Measurements from ENCODE around the gene C17orf113.

The C17orf113 gene

GRCh38 chr17:42071810-42072209 lies 21.4 kb upstream of the C17orf113 start:
- no peak for DNase-seq

GRCh38 chr17:42068979-42069378 lies 18.6 kb upstream of the C17orf113 start:
- no peak for DNase-seq

GRCh38 chr17:42067371-42068091 lies 17.1 kb upstream of the C17orf113 start:
- no peak for DNase-seq

GRCh38 chr17:42065201-42065600 lies 14.8 kb upstream of the C17orf113 start:
- DNase-seq, result no peak

- DNase-seq, result no peak
These were observed 12.3 kb upstream of the C17orf113 start for GRCh38 chr17:42062681-42063080.

- DNase-seq, result no peak
These were observed 11.5 kb upstream of the C17orf113 start for GRCh38 chr17:42061646-42062487.

- DNase-seq, result no peak
These were observed 9.8 kb upstream of the C17orf113 start for GRCh38 chr17:42060231-42060630.

- DNase-seq, result no peak
These were observed 9.4 kb upstream of the C17orf113 start for GRCh38 chr17:42059815-42060214.

GRCh38 chr17:42058063-42058462 lies 7.7 kb upstream of the C17orf113 start:
- no peak for DNase-seq

- no peak for DNase-seq
These were observed 6.2 kb upstream of the C17orf113 start for GRCh38 chr17:42056635-42057034.

- DNase-seq, result no peak
These were observed 5.1 kb upstream of the C17orf113 start for GRCh38 chr17:42055496-42055895.

- no peak for DNase-seq
These were observed 4.6 kb upstream of the C17orf113 start for GRCh38 chr17:42055027-42055426.

GRCh38 chr17:42053731-42054500 lies 3.5 kb upstream of the C17orf113 start:
- DNase-seq, result no peak

GRCh38 chr17:42052346-42052877 lies 2.0 kb upstream of the C17orf113 start:
- no peak for DNase-seq

GRCh38 chr17:42051645-42052044 lies 1.2 kb upstream of the C17orf113 start:
- DNase-seq, result no peak

- no peak for DNase-seq
These were observed 606 bp upstream of the C17orf113 start for GRCh38 chr17:42051013-42051400.

GRCh38 chr17:42049834-42050392 lies 488 bp downstream of the C17orf113 start:
- DNase-seq, result no peak

- no peak for DNase-seq
These were observed 3.1 kb downstream of the C17orf113 start for GRCh38 chr17:42047343-42047742.

GRCh38 chr17:42045719-42046118 lies 4.7 kb downstream of the C17orf113 start:
- no peak for DNase-seq

- no peak for DNase-seq
These were observed 7.6 kb downstream of the C17orf113 start for GRCh38 chr17:42042598-42043319.

GRCh38 chr17:42041619-42042018 lies 8.8 kb downstream of the C17orf113 start:
- DNase-seq, result no peak

- DNase-seq, result no peak
These were observed 9.6 kb downstream of the C17orf113 start for GRCh38 chr17:42040818-42041217.

All from kidney glomerular epithelial cell (primary cell).